NCI-H1092 treated with DMSO at 0.1 percent for 48 hours (cell line): ENCODE results near the gene CRYGS.
A peak's percentile ranks its signal among the peaks of the same experiment; 100 is the strongest.
"Not testable (repeated sequence)": the region's sequence is repeated elsewhere in the genome, so short reads cannot be mapped to it uniquely, and the experiment has no call there.

Source experiments
- DNase-seq: peaks from one replicate; lab custom pipeline; 2025; lab: John Stamatoyannopoulos, UW

Gene CRYGS

GRCh38 chr3:186552408-186553031, 8.3 kb upstream of the CRYGS start:
- DNase-seq = no peak

GRCh38 chr3:186551387-186551786, 7.2 kb upstream of the CRYGS start:
- DNase-seq = no peak

GRCh38 chr3:186549497-186549896, 5.3 kb upstream of the CRYGS start:
- no peak for DNase-seq

GRCh38 chr3:186540835-186541226, 3.3 kb downstream of the CRYGS start:
- no peak for DNase-seq

- peak; percentile 58 for DNase-seq
Observed at GRCh38 chr3:186540221-186540834, 3.9 kb downstream of the CRYGS start.

GRCh38 chr3:186538779-186539178, 5.4 kb downstream of the CRYGS start:
- no peak for DNase-seq

GRCh38 chr3:186536883-186537844, 7.0 kb downstream of the CRYGS start:
- DNase-seq = no peak

GRCh38 chr3:186534113-186534669, 10.0 kb downstream of the CRYGS start:
- DNase-seq = no peak

GRCh38 chr3:186532598-186533072, 11.5 kb downstream of the CRYGS start:
- no peak for DNase-seq

- DNase-seq = not testable (repeated sequence)
Observed at GRCh38 chr3:186531694-186532093, 12.5 kb downstream of the CRYGS start.

- no peak for DNase-seq
Observed at GRCh38 chr3:186530415-186530814, 13.8 kb downstream of the CRYGS start.

- no peak for DNase-seq
Observed at GRCh38 chr3:186529201-186529999, 14.8 kb downstream of the CRYGS start.

GRCh38 chr3:186526256-186526606, 17.9 kb downstream of the CRYGS start:
- DNase-seq = no peak

GRCh38 chr3:186525369-186526255, 18.6 kb downstream of the CRYGS start:
- no peak for DNase-seq

GRCh38 chr3:186524616-186525015, 19.6 kb downstream of the CRYGS start:
- no peak for DNase-seq

GRCh38 chr3:186523434-186523833, 20.7 kb downstream of the CRYGS start:
- no peak for DNase-seq

- DNase-seq = no peak
Observed at GRCh38 chr3:186523022-186523421, 21.2 kb downstream of the CRYGS start.

GRCh38 chr3:186520957-186521842, 23.0 kb downstream of the CRYGS start:
- no peak for DNase-seq

- no peak for DNase-seq
Observed at GRCh38 chr3:186520431-186520830, 23.7 kb downstream of the CRYGS start.
